SK-N-SH (cell line): Measurements from ENCODE around the gene IGFBP7. TPM values are rescaled to one million over a fixed set of nuclear protein-coding genes. Genes with fewer than 3 reads are reported as not detected.
"Not testable (repeated sequence)": the region's sequence is repeated elsewhere in the genome, so short reads cannot be mapped to it uniquely, and the experiment has no call there.

ENCODE experiments used
- CTCF ChIA-PET: fragments of 300-600, 350-600 bp; formaldehyde crosslinking; extraction: SDS; loops from one replicate; lab custom pipeline; 2021; lab: Yijun Ruan, JAX
- POLR2A ChIA-PET: fragments of 350-600 bp; sonication (Branson Sonifier 250); formaldehyde crosslinking; extraction: SDS; loops from one replicate; lab custom pipeline; 2020; ENCODE audit warnings: antibody characterized with exemption, inconsistent platforms; lab: Yijun Ruan, JAX
- DNase-seq: peaks from one replicate; pipeline ENCODE4 v3.0.0; 2012
- H2AFZ ChIP-seq: fragments of 200-600 bp; sonication (generic); 2 replicates; pipeline ENCODE4 v1.8.1; 2016; ENCODE audit warnings: antibody characterized with exemption, mild to moderate bottlenecking, low read depth
- H3F3A ChIP-seq: fragments of 200-600 bp; sonication (generic); replicated peaks from 2 replicates; pipeline ENCODE3; 2016; ENCODE audit warnings: antibody characterized with exemption, mild to moderate bottlenecking; ENCODE audit not compliant: insufficient read depth
- H3K27ac ChIP-seq, 2 experiments: fragments of 200-500 bp in 1 of 2; fragments of 200-600 bp in 1 of 2; sonication (Bioruptor generic) in 1 of 2; sonication (generic), shearing (Covaris generic) in 1 of 2; 2 replicates each; pipeline versions ENCODE4 v1.5.1 to v1.6.1; 2014 to 2016; ENCODE audit warnings: low read depth in 2 of 2, inconsistent platforms in 1 of 2, low read length in 1 of 2, mild to moderate bottlenecking in 1 of 2, mixed read lengths in 1 of 2
- H3K27me3 ChIP-seq: fragments of 200-600 bp; sonication (generic), shearing (Covaris generic); 2 replicates; pipeline ENCODE4 v1.6.1; 2016; ENCODE audit warnings: mixed run types; ENCODE audit not compliant: insufficient read depth
- H3K36me3 ChIP-seq, 2 experiments: fragments of 200-500 bp in 1 of 2; fragments of 200-600 bp in 1 of 2; sonication (Bioruptor generic) in 1 of 2; sonication (generic) in 1 of 2; replicated peaks in 1 of 2; 2 replicates each; pipeline versions ENCODE3 to v1.5.1; 2014 to 2016; ENCODE audit warnings: low read length in 1 of 2, mild to moderate bottlenecking in 1 of 2; ENCODE audit not compliant: insufficient read depth in 2 of 2, control insufficient read depth in 1 of 2
- H3K4me1 ChIP-seq, 2 experiments: fragments of 200-500 bp in 1 of 2; fragments of 200-600 bp in 1 of 2; sonication (Bioruptor generic) in 1 of 2; sonication (generic), shearing (Covaris generic) in 1 of 2; 2 replicates each; pipeline versions ENCODE4 v1.5.1 to v1.6.1; 2014 to 2016; ENCODE audit warnings: low read depth in 1 of 2, low read length in 1 of 2, mixed run types in 1 of 2; ENCODE audit not compliant: insufficient read depth in 2 of 2, control insufficient read depth in 1 of 2
- H3K4me2 ChIP-seq: fragments of 200-600 bp; sonication (generic), shearing (Covaris generic); 2 replicates; pipeline ENCODE4 v1.6.1; 2017; ENCODE audit warnings: mixed run types
- H3K4me3 ChIP-seq, 2 experiments: fragments of 200-500 bp in 1 of 2; fragments of 200-600 bp in 1 of 2; sonication (Bioruptor generic) in 1 of 2; sonication (generic), shearing (Covaris generic) in 1 of 2; 2 replicates each; pipeline versions ENCODE4 v1.5.1 to v1.8.1; 2014 to 2016; ENCODE audit warnings: low read depth in 2 of 2, inconsistent platforms in 1 of 2, low read length in 1 of 2, mild to moderate bottlenecking in 1 of 2, mixed read lengths in 1 of 2, moderate library complexity in 1 of 2
- H3K79me2 ChIP-seq: fragments of 200-600 bp; sonication (generic); 2 replicates; pipeline ENCODE4 v1.8.1; 2017; ENCODE audit warnings: mild to moderate bottlenecking; ENCODE audit not compliant: insufficient read depth
- H3K9ac ChIP-seq: fragments of 200-600 bp; sonication (generic); 2 replicates; pipeline ENCODE4 v1.6.1; 2017; ENCODE audit warnings: mixed run types
- H3K9me2 ChIP-seq: fragments of 200-600 bp; sonication (generic); 2 replicates; pipeline ENCODE4 v1.6.1; 2017; ENCODE audit warnings: mixed run types
- H3K9me3 ChIP-seq: fragments of 200-600 bp; sonication (generic); 2 replicates; pipeline ENCODE4 v1.6.1; 2017; ENCODE audit warnings: mixed run types, mild to moderate bottlenecking, moderate library complexity
- H4K20me1 ChIP-seq: fragments of 200-600 bp; sonication (generic); 2 replicates; pipeline ENCODE4 v1.6.1; 2017; ENCODE audit warnings: mild to moderate bottlenecking, mixed run types; ENCODE audit not compliant: insufficient read depth
- ELF1 ChIP-seq: IDR thresholded peaks from 2 replicates; pipeline ENCODE4 v1.4.0; 2012
- EP300 ChIP-seq, 2 experiments: IDR thresholded peaks; 2 replicates each; pipeline versions ENCODE4 v1.4.0 to v1.6.1; 2012; ENCODE audit warnings: borderline replicate concordance in 1 of 2, low read depth in 1 of 2, low read length in 1 of 2
- FOXM1 ChIP-seq: IDR thresholded peaks from 2 replicates; pipeline ENCODE4 v1.4.0; 2012; ENCODE audit warnings: low read depth, mild to moderate bottlenecking
- JUND ChIP-seq: IDR thresholded peaks from 2 replicates; pipeline ENCODE4 v1.4.0; 2012
- MEF2A ChIP-seq: IDR thresholded peaks from 2 replicates; pipeline ENCODE4 v1.4.0; 2012; ENCODE audit warnings: low read depth, borderline replicate concordance
- RAD21 ChIP-seq: IDR thresholded peaks from 2 replicates; pipeline ENCODE4 v1.6.1; 2012; ENCODE audit warnings: mild to moderate bottlenecking, low read length
- SMC3 ChIP-seq: IDR thresholded peaks from 2 replicates; pipeline ENCODE4 v1.6.1; 2012; ENCODE audit warnings: low read depth, low read length, improper control_type of control experiment
- TEAD4 ChIP-seq: IDR thresholded peaks from 2 replicates; pipeline ENCODE4 v1.4.0; 2012; ENCODE audit warnings: mild to moderate bottlenecking, borderline replicate concordance; ENCODE audit not compliant: insufficient read depth
- WGBS: methylation state at CpG from one replicate; pipeline ENCODE4 v1.1.6; 2017; ENCODE audit warnings: low lambda C conversion rate; 5-methylcytosine and 5-hydroxymethylcytosine counted together
- polyA plus RNA-seq, 3 experiments: library from polyadenylated mRNA; depleted of rRNA; stranded (reverse); fragments of >200 nt; gene quantifications; 2 replicates each; pipeline ENCODE4 v1.2.3, GENCODE V29; 2012
- TF ChIP-seq, protein P1 (sequence below): IDR thresholded peaks from 2 replicates; pipeline ENCODE4 v1.4.0; 2012; ENCODE audit warnings: low read depth
- TF ChIP-seq, protein P2 (sequence below): IDR thresholded peaks from 2 replicates; pipeline ENCODE4 v1.6.1; 2012; ENCODE audit warnings: mild to moderate bottlenecking, low read depth, low read length, moderate library complexity

Gene IGFBP7
- polyA plus RNA-seq, 1 of the 3 experiments (the other 2 are of a cell fraction) = 0.38 TPM

DNA sequence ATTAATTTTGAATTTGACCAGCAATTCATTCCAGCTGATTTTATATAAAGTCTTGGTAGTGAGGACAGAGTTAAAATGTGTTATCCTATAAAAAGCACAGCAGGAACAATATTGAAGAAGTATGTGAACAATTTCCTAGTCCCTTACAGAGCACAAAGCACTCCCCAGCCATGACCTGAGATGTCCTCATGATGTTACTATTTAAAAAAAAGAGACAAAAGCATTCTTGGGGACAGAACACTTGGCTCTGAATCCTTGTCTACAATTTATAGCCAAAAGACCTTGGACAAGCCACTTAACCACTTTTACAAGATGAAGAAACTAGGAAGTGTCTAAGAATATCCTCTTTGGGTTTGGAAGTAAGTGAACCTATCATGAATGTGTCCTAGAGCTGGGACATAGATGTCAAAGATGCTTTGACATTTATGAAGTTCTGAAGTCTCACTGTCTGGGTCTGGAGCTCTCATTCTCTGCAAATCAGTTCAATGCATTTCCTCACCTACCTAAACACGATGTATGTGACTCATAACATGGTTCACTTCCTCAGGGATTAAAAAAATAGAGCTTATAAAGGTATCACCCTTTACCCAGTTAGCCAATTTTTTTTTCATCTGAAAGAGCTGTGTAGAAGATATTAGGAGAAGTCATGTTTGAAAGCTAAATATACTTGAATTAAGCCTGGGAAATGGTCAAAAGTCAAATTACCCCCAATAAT, 61.4 kb downstream of the IGFBP7 start:
- CTCF ChIA-PET = interaction anchor here (1.0 to 4.6 kb wide), 3 partner anchors 10 to 115 kb away, joined by 3 to 33 read pairs (median 12); no protein-coding TSS in a partner anchor

DNA sequence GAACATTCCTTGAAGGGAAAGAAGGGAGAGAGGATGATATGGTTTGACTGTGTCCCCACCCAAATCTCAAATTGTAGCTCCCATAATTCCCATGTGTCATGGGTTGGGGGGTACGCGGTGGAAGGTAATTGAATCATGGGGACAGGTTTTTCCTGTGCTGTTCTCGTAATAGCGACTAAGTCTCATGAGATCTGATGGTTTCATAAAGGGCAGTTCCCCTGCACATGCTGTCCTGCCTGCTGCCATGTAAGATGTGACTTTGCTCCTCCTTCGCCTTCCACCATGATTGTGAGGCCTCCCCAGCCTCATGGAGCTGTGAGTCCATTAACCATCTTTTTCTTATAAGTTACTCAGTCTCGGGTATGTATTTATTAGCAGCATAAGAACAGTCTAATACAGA, 63.1 kb downstream of the IGFBP7 start:
- 82% methylated on average over 6 of the region's 6 CpGs for WGBS
- H3K27ac ChIP-seq = not testable (repeated sequence)

More for the DNA sequence above, 61.4 kb downstream of the IGFBP7 start:
- Histone ChIP-seq H3K9ac (no peak overlapping the region; the same call in 1 of the 2 replicates), H3K4me3 (no peak overlapping the region), H4K20me1 (no peaks in the 10 kb centered on the region), H3F3A (peaks cover 17% of the 10 kb centered on the region), H3K4me1 (peaks cover 0 to 15% of the 10 kb centered on the region in 2 experiments; a peak in 2 of 4 replicates), H3K9me3 (no peaks in the 10 kb centered on the region), H2AFZ (no peak overlapping the region), H3K9me2 (no peaks in the 10 kb centered on the region), H3K27ac (peak overlapping the region in 1 of 2 experiments; percentile 60; a peak in 2 of 4 replicates), H3K4me2 (no peak overlapping the region), H3K79me2 (no peaks in the 10 kb centered on the region), H3K36me3 (no peaks in the 10 kb centered on the region), H3K27me3 (no peaks in the 10 kb centered on the region)
- 5% methylated on average over 1 of the region's 1 CpG for WGBS
- DNase-seq = no peak
- TF ChIP-seq MEF2A (no peak), ELF1 (no peak), SMC3 (no peak), JUND (no peak), FOXM1 (no peak)
- POLR2A ChIA-PET = interaction anchor here (0.6 kb wide), 1 partner anchor 159 kb away, joined by 3 read pairs; no protein-coding TSS in a partner anchor

DNA sequence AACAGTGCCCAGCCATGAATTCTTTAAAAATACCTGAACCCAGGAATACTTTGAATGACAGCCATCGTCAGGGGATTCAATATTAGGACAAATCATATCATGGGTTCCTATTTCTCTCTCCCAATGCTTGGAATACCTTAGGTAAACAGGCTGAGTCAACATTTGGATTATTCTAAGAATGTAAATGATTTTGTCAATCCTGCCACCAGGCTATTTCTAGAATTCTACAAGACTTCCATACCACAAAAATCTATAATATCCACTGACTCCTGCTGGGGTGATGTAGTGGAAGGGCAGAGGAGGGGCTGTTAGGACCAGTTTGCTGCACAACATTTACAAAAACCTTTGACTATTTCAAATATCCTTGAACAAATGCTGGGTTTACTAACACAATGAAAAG, 65.2 kb downstream of the IGFBP7 start:
- H3K9me3 ChIP-seq = no peaks in the 10 kb centered on the region
- H3F3A ChIP-seq = peaks cover 21% of the 10 kb centered on the region
- CTCF ChIA-PET = no interaction called here
- POLR2A ChIA-PET = no interaction called here
- H3K4me1 ChIP-seq = peaks cover 3 to 15% of the 10 kb centered on the region in 2 experiments; a peak in 3 of 4 replicates
- H3K27me3 ChIP-seq = no peaks in the 10 kb centered on the region
- TF ChIP-seq, protein P1, sequence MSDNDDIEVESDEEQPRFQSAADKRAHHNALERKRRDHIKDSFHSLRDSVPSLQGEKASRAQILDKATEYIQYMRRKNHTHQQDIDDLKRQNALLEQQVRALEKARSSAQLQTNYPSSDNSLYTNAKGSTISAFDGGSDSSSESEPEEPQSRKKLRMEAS = no peak
- TF ChIP-seq EP300 (IDR thresholded peaks at IDR 0.05; ENCODE audit: borderline replicate concordance in 1 of 2, low read depth in 1 of 2, low read length in 1 of 2) (no peak), RAD21 (no peak), TEAD4 (no peak)
- TF ChIP-seq, protein P2, sequence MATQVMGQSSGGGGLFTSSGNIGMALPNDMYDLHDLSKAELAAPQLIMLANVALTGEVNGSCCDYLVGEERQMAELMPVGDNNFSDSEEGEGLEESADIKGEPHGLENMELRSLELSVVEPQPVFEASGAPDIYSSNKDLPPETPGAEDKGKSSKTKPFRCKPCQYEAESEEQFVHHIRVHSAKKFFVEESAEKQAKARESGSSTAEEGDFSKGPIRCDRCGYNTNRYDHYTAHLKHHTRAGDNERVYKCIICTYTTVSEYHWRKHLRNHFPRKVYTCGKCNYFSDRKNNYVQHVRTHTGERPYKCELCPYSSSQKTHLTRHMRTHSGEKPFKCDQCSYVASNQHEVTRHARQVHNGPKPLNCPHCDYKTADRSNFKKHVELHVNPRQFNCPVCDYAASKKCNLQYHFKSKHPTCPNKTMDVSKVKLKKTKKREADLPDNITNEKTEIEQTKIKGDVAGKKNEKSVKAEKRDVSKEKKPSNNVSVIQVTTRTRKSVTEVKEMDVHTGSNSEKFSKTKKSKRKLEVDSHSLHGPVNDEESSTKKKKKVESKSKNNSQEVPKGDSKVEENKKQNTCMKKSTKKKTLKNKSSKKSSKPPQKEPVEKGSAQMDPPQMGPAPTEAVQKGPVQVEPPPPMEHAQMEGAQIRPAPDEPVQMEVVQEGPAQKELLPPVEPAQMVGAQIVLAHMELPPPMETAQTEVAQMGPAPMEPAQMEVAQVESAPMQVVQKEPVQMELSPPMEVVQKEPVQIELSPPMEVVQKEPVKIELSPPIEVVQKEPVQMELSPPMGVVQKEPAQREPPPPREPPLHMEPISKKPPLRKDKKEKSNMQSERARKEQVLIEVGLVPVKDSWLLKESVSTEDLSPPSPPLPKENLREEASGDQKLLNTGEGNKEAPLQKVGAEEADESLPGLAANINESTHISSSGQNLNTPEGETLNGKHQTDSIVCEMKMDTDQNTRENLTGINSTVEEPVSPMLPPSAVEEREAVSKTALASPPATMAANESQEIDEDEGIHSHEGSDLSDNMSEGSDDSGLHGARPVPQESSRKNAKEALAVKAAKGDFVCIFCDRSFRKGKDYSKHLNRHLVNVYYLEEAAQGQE = no peak
- no peak overlapping the region for H3K4me3 ChIP-seq
- H3K27ac ChIP-seq = peak overlapping the region in 1 of 2 experiments; percentile 75; a peak in 2 of 4 replicates
- H3K9me2 ChIP-seq = no peaks in the 10 kb centered on the region
- H3K36me3 ChIP-seq = no peaks in the 10 kb centered on the region
- no peaks in the 10 kb centered on the region for H4K20me1 ChIP-seq
- H2AFZ ChIP-seq = no peak overlapping the region; the same call in 1 of the 2 replicates
- H3K79me2 ChIP-seq = no peaks in the 10 kb centered on the region
- no peak overlapping the region for H3K9ac ChIP-seq
- no peak for DNase-seq
- no peak overlapping the region for H3K4me2 ChIP-seq
- WGBS = 56% methylated on average over 1 of the region's 1 CpG

More for the DNA sequence above, 63.1 kb downstream of the IGFBP7 start:
- H3K36me3 ChIP-seq, H3K9me2 ChIP-seq, H3K9ac ChIP-seq, H4K20me1 ChIP-seq, H3K4me3 ChIP-seq, H3K27me3 ChIP-seq, H3K4me2 ChIP-seq, DNase-seq, H3K9me3 ChIP-seq, H3K79me2 ChIP-seq, POLR2A ChIA-PET, H2AFZ ChIP-seq: not testable (repeated sequence)
- CTCF ChIA-PET = interaction anchor here (1.4 to 2.2 kb wide), 3 partner anchors 9 to 117 kb away, joined by 4 to 11 read pairs (median 7); no protein-coding TSS in a partner anchor
- Histone ChIP-seq H3F3A (peaks cover 17% of the 10 kb centered on the region), H3K4me1 (peaks cover 0 to 15% of the 10 kb centered on the region in 2 experiments; a peak in 2 of 4 replicates)
